Measurements from ENCODE around the gene SSB.
"Not testable (repeated sequence)": the region's sequence is repeated elsewhere in the genome, so short reads cannot be mapped to it uniquely, and the experiment has no call there.

Gene SSB

GRCh38 chr2:169790581-169790980 is 8.1 kb upstream of the SSB start:
- no peak for DNase-seq

- DNase-seq, result no peak
These were observed 3.5 kb upstream of the SSB start for GRCh38 chr2:169795181-169795580.

- no peak for DNase-seq
These were observed 2.2 kb upstream of the SSB start for GRCh38 chr2:169796441-169796840.

- no peak for DNase-seq
These were observed 1.1 kb upstream of the SSB start for GRCh38 chr2:169797601-169798000.

- DNase-seq, result no peak
These were observed 314 bp upstream of the SSB start for GRCh38 chr2:169798397-169798717.

GRCh38 chr2:169803480-169803879 is 4.8 kb downstream of the SSB start:
- no peak for DNase-seq

GRCh38 chr2:169806586-169806985 is 7.9 kb downstream of the SSB start:
- DNase-seq, result no peak

DNA sequence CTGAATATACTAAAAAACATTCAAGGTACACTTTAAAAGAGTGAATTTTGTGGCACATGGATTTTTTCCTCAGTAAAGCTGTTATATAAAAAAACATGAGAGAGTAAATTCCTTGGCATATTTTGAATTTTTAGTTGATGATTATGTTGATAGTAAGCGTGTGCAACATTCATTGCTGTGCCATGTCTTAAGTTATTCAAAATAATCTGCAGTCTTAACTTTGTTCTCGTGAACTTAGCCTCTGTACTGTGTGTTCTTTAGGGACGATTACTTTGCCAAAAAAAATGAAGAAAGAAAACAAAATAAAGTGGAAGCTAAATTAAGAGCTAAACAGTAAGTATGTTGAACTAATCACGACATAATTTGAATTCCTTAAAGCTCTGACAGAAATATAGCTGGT is 9.6 kb downstream of the SSB start:
- DNase-seq, result no peak

DNA sequence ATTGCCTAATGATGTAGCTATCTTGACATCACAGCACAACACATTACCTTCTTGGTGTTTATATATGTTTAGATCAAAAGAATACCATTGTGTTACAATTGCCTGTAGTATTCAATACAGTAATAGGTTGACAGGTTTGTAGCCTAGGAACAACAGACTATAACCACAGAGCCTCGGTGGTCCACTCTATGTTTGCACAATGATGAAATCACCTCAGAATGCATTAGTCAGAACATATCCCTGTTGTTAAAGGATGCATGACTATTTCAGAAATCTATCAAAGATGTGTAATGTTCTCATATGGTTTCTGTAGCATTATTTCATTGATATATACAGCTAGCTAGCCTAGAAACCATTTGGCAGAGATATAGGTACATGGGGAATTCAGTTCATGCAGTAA is 17.2 kb downstream of the SSB start:
- DNase-seq, result no peak

DNA sequence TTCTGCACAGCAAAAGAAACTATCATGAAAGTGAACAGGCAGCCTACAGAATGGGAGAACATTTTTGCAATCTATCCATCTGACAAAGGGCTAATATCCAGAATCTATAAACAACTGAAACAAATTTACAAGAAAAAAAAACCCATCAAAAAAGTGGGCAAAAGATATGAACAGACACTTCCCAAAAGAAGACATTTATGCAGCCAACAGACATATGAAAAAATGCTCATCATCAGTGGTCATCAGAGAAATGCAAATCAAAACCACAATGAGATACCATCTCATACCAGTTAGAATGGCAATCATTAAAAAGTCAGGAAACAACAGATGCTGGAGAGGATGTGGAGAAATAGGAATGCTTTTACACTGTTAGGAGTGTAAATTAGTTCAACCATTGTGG is 18.3 kb downstream of the SSB start:
- DNase-seq, result not testable (repeated sequence)

DNA sequence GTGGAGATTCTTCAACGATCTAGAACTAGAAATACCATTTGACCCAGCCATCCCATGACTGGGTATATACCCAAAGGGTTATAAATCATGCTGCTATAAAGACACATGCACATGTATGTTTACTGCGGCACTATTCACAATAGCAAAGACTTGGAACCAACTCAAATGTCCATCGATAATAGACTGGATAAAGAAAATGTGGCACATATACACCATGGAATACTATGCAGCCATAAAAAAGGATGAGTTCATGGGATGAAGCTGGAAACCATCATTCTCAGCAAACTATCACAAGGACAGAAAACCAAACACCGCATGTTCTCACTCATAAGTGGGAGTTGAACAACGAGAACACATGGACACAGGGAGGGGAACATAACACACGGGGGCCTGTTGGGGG is 18.7 kb downstream of the SSB start:
- DNase-seq, result not testable (repeated sequence)

DNA sequence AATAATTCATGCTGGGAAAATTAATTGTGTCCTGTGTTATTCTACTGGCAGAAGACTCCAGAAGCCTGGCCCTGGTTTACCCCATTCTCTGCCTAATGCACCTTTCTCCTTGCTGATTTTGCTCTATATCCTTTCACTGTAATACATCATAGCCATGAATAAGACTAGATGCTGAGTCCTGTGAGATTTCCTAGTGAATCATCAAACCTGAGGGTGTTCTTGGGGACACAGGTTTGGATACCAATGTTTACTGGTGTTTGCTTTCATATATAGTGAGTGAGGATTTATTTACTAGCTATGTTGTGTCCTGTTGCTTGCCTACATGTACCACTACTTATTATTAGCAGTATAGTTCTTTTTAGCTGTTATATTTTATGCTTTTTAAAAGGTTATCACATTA is 19.6 kb downstream of the SSB start:
- no peak for DNase-seq

DNA sequence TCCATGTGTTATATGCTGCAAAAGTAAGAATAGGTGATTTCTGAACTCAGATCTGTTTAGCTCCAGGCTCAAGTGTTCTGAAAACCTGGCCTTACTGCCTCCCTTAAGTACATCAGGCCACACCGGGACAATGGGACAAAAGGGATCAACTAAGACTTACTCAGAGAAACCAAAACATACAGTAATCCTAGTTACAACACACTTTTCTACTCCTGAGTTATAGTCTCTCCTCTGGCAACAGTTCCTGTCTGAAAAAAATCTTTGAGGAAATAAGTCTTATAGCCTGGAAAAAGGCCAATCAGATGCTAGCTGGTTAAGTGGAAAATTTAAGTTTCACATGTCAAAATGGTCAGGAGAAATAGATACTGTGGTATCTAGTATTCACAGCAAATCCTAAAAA is 20.4 kb downstream of the SSB start:
- DNase-seq, result peak; percentile 36

- not testable (repeated sequence) for DNase-seq
These were observed 21.4 kb downstream of the SSB start for GRCh38 chr2:169820101-169820500.

DNA sequence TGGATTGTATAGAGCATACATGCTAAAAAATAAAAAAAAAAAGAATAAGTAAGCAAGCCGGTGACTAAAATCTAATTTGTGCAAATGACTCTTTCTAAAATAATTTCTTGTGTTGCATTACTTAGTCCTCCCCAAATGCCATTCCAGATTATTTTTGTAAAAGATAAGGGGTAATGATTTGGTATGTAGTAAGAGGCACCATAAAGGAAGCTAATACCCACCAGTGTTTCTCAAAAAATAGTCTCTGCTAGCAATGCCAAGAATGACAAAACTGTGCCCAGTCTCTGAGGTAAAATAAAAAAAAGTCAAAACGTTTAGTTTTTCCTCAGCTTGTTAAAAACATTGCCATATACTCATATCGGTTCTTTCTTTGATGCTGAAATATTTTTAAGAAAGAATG is 23.4 kb downstream of the SSB start:
- no peak for DNase-seq

- no peak for DNase-seq
These were observed 24.2 kb downstream of the SSB start for GRCh38 chr2:169822785-169823392.

- DNase-seq, result no peak
These were observed 25.3 kb downstream of the SSB start for GRCh38 chr2:169823996-169824372.

- DNase-seq, result peak; percentile 84
These were observed 26.0 kb downstream of the SSB start, which contains the start of gene METTL5 for GRCh38 chr2:169824373-169825333. TSS of gene METTL5 (minus strand) at chr2:169824905. CDS start at chr2:169824597, 308 bp downstream.

- peak; percentile 87 for DNase-seq
These were observed 28.8 kb downstream of the SSB start, which contains the start of gene UBR3 for GRCh38 chr2:169827272-169828140. TSS of gene UBR3 (plus strand) at chr2:169827454. CDS start at chr2:169827508, 54 bp downstream.

DNA sequence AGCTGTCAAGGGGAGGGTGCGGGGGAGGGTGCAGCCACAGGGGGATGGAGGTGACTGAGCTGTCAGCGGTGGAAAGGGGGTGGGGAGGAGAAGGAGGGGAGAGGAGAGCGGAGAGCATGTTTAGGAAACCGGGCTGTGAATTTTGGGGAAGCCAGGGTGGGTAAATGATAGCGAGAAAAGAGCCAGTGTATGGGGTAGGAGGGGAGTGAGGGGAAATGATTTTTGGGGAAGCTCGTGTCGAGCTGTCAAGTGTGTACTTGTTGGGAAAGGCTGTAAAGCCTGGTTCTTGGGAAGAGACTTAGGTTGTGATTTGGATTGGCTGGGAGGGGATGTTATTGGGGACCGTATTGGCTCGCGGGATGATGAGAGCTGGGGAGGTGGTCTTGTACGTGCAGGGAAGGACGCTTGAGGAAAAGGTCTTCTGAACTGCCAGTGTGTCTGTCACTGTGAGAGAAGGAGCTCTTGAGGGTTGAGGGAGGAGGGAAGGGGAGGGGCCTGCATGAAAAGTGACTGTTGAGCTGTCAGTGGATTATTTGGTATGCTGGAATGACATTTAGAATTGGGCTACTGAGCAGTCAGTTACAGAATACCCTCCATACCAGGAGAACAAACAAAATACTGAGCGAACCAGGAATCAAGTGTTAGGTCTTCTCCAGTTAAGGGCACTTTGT is 29.6 kb downstream of the SSB start:
- peak; percentile 10 for DNase-seq

DNA sequence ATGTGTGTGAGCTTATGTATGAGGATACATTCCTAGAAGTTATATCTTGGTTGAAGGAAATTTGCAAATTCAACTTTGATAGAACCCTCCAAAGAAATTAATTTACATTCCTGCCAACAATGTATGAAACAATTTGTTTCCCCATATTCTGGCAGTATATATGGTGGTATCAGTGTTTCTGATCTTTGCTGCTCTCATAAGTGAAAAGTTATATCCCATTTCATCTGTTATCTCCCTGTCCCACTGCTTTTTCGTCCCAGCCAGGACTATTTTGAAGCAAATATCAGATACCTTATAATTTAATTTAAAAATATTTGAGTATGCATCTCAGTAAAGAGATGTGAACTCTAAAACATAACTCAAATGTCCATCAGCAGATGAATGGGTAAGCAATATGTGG is 35.7 kb downstream of the SSB start:
- DNase-seq, result no peak

DNA sequence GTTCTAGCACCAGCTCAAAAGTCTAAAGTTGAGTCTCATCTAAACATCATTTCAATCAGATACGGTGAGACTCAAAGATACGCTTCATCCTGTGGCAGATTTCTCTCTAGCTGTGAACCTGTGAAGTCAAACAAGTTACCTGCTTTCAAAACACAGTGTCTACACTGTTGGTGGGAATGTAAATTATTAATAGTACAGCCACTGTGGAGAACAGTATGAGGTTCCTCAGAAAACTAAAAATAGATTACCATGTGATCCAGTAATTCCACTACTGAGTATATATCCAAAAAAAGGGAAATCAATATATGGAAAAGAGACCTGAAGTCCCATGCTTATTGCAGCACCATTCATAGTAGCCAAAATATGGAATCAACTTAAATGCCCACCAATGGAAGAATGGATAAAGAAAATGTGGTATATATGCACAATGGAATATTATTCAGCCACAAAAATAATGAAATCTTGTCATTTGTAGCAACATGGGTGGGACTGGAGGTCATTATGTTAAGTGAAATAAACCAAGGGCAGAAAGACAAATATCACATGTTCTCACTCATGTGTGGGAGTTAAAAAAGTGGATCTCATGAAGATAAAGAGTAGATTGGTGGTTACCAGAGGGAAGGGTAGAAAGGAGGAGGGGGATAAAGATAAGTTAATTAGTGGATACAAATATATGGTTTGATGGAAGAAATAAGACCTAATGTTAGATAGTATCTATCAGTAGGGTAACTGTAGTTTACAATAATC is 40.2 kb downstream of the SSB start:
- DNase-seq, result no peak

Data from NCI-H146 (cell line).